DND-41 (cell line): ENCODE results near the gene CARD10.

Source experiments
- ATAC-seq: fragments of 200-7000 bp; cut with Tn5 transposase; 3 replicates; pipeline ENCODE4 v1.9.1; 2021; ENCODE audit warnings: low read depth; ENCODE audit not compliant: insufficient read depth
- DNase-seq: peaks from one replicate; pipeline ENCODE4 v3.0.0-alpha.2; 2020
- H2AFZ ChIP-seq: 2 replicates; pipeline ENCODE4 v1.6.0; 2012; ENCODE audit warnings: low read depth, low read length
- H3K27ac ChIP-seq: 2 replicates; pipeline ENCODE4 v1.5.1; 2012; ENCODE audit warnings: low read length, inconsistent platforms
- H3K27me3 ChIP-seq: fragments of 200-600 bp; sonication (generic); 2 replicates; pipeline ENCODE4 v1.6.0; 2012; ENCODE audit warnings: low read length, mild to moderate bottlenecking, inconsistent platforms; ENCODE audit not compliant: insufficient read depth, poor library complexity
- H3K36me3 ChIP-seq: 2 replicates; pipeline ENCODE4 v1.5.1; 2012; ENCODE audit warnings: low read length, inconsistent platforms; ENCODE audit not compliant: insufficient read depth
- H3K4me1 ChIP-seq: 2 replicates; pipeline ENCODE4 v1.5.1; 2012; ENCODE audit warnings: mild to moderate bottlenecking, low read length; ENCODE audit not compliant: insufficient read depth
- H3K4me2 ChIP-seq: 2 replicates; pipeline ENCODE4 v1.6.0; 2012; ENCODE audit warnings: mild to moderate bottlenecking, moderate library complexity, low read length, inconsistent platforms; ENCODE audit not compliant: insufficient read depth
- H3K4me3 ChIP-seq, 2 experiments: fragments of 200-600 bp in 1 of 2; shearing (Covaris generic) in 1 of 2; 2 replicates each; pipeline ENCODE4 v1.5.1; 2012 to 2016; ENCODE audit warnings: inconsistent platforms in 2 of 2, low read length in 2 of 2, mild to moderate bottlenecking in 2 of 2, low read depth in 1 of 2, moderate library complexity in 1 of 2
- H3K79me2 ChIP-seq: 2 replicates; pipeline ENCODE4 v1.6.0; 2012; ENCODE audit warnings: low read length, inconsistent platforms; ENCODE audit not compliant: insufficient read depth
- H3K9ac ChIP-seq: 2 replicates; pipeline ENCODE4 v1.6.0; 2012; ENCODE audit warnings: low read depth, mild to moderate bottlenecking, inconsistent platforms, low read length, moderate library complexity
- H3K9me3 ChIP-seq: 2 replicates; pipeline ENCODE4 v1.5.1; 2012; ENCODE audit warnings: low read length, moderate library complexity, mild to moderate bottlenecking, inconsistent platforms; ENCODE audit not compliant: insufficient read depth, severe bottlenecking
- H4K20me1 ChIP-seq: 2 replicates; pipeline ENCODE4 v1.6.0; 2012; ENCODE audit warnings: low read length; ENCODE audit not compliant: insufficient read depth
- EZH2 ChIP-seq: IDR thresholded peaks from 3 replicates; pipeline ENCODE4 v1.6.1; 2012; ENCODE audit warnings: borderline replicate concordance, low read depth, mild to moderate bottlenecking, moderate library complexity, low read length, inconsistent platforms; ENCODE audit not compliant: severe bottlenecking
- TF ChIP-seq, protein P1 (sequence below): IDR thresholded peaks from 2 replicates; pipeline ENCODE4 v1.5.1; 2012; ENCODE audit warnings: borderline replicate concordance, low read length, moderate library complexity, mild to moderate bottlenecking; ENCODE audit not compliant: poor library complexity, severe bottlenecking; ENCODE audit errors: extremely low read depth

Gene CARD10

DNA sequence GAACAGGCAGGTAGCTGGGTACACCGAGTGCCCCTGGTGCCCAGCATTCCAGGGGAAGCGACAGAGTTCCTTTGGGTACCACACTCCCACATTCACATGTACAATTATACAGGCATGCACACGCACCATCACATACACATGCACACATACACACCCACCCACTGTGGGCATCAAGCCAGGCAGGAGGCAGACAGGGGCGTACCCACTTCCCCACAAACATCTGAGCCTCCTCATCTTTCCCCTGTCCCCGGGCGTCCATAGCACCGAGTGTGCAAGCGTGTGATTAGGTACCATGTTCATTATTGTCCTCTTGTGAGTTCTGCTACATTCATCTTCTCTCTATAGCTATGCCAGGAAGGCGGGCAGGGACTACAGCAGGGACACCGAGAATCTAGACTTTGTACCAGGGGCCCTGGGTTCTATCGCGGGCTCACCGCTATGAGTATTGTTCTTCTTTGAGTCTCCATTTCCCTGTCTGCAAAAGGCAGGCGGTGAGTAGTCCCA lies 2.1 kb upstream of the CARD10 start:
- no peak for DNase-seq
- Histone ChIP-seq H3K4me3 (no peak overlapping the region), H3K4me1 (no peaks in the 10 kb centered on the region), H3K36me3 (no peaks in the 10 kb centered on the region), H3K27ac (no peak overlapping the region), H3K27me3 (peaks cover 6% of the 10 kb centered on the region), H2AFZ (no peak overlapping the region), H3K4me2 (no peak overlapping the region), H3K9ac (no peak overlapping the region), H3K9me3 (no peaks in the 10 kb centered on the region), H4K20me1 (no peaks in the 10 kb centered on the region), H3K79me2 (no peaks in the 10 kb centered on the region)
- no peak for ATAC-seq
- TF ChIP-seq, protein P1, sequence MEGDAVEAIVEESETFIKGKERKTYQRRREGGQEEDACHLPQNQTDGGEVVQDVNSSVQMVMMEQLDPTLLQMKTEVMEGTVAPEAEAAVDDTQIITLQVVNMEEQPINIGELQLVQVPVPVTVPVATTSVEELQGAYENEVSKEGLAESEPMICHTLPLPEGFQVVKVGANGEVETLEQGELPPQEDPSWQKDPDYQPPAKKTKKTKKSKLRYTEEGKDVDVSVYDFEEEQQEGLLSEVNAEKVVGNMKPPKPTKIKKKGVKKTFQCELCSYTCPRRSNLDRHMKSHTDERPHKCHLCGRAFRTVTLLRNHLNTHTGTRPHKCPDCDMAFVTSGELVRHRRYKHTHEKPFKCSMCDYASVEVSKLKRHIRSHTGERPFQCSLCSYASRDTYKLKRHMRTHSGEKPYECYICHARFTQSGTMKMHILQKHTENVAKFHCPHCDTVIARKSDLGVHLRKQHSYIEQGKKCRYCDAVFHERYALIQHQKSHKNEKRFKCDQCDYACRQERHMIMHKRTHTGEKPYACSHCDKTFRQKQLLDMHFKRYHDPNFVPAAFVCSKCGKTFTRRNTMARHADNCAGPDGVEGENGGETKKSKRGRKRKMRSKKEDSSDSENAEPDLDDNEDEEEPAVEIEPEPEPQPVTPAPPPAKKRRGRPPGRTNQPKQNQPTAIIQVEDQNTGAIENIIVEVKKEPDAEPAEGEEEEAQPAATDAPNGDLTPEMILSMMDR = no peak
- TF ChIP-seq EZH2 = no peak

DNA sequence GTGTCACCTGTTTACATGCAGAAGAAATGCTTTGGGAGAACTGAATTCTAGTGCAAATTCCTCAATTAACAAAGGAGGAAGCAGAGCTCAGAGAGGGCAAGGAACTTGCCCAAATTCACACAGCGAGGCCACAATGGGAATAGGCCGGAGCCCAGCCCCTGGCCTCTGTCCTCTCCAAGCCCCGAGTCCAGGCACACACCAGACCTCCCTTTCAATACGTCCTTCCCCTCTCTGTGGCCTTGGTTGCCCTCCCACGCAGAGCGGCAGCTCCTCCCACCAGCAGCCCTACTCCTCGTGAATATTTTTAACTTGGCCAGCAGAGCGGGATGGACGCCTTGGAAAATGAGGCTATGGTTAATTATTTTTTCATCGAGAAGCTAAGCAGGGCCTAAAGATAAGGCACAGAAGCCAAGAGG lies 1.6 kb upstream of the CARD10 start:
- Histone ChIP-seq H3K4me2 (no peak overlapping the region), H3K9me3 (no peaks in the 10 kb centered on the region), H2AFZ (no peak overlapping the region), H3K27me3 (peaks cover 11% of the 10 kb centered on the region), H3K79me2 (no peaks in the 10 kb centered on the region), H3K9ac (no peak overlapping the region), H4K20me1 (no peaks in the 10 kb centered on the region), H3K4me1 (no peaks in the 10 kb centered on the region), H3K36me3 (no peaks in the 10 kb centered on the region), H3K4me3 (no peak overlapping the region), H3K27ac (no peak overlapping the region)
- ATAC-seq (no peak), DNase-seq (no peak)
- no peak for TF ChIP-seq EZH2
- TF ChIP-seq, protein P1 = no peak

DNA sequence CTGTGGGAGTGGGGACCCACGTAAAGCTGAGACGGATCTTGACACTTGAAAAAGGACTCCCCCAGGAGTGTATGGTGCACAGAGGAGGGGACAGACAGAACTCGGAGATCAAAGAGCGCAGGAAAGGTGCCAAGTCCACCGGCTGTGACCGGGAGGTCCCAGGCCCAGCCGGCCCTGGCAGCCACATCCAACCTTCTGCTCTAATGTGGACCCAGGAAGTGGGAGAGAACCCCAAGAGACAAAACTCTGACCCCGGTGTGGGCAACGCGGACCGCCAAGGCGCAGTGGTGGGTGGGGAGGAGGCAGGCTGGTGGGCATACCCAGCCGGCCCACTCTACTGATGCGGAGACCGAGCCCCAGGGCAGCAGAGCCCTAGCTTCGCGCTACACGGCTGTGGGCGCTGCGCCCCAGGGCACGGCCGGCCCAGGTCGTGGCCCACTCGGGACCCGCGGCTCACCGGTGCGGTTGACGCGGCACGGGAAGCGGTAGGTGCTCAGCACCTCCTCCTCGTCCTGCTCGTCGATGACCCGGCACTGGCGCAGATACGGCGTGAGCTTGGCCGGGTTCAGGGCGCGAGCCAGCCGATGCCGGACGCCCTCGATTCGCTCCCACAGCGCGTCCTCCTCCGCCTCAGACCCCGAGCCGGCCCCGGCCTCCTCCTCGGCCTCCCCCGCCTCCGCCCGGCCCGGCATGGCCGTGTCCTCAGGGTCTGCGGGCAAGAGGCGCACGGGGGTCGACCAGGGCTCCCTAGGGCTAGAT lies 527 bp downstream of the CARD10 start:
- Histone ChIP-seq H3K79me2 (no peaks in the 10 kb centered on the region), H3K27ac (no peak overlapping the region), H2AFZ (no peak overlapping the region), H3K36me3 (no peaks in the 10 kb centered on the region), H3K9me3 (no peaks in the 10 kb centered on the region), H3K4me3 (no peak overlapping the region), H3K4me1 (no peaks in the 10 kb centered on the region), H4K20me1 (no peaks in the 10 kb centered on the region), H3K4me2 (no peak overlapping the region), H3K27me3 (peaks cover 19% of the 10 kb centered on the region), H3K9ac (no peak overlapping the region)
- no peak for DNase-seq
- no peak for ATAC-seq
- no peak for TF ChIP-seq EZH2
- TF ChIP-seq, protein P1 = no peak
